ENCODE data around the gene PLCL1. TPM values are rescaled to one million over a fixed set of nuclear protein-coding genes. Genes with fewer than 3 reads are reported as not detected.

PLCL1 gene
- polyA plus RNA-seq, 3 donors, result 15.3 to 20.8 (median 16.6) TPM

DNA sequence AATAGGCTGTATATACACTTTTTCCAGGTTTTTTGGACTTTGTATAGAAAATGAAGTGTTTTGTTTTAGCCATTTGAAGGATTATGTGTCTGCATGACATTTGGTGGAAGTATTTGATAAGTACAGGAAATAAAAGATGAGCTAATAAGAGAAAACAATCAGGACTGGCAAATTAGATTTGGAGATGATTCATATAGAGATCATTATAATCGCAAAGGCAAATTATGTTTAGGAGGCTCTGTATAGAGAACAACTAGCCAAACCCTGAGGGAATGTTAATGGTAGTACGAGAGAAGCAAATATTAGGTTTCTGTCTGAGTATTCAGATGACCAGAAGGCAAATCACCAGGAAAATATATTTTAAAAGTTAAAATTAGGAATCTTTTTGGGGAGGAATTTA is 41.7 kb downstream of the PLCL1 start:
- DNase-seq (ENCODE audit: extremely low read depth in 1 of 11, low read depth in 9 of 11, low spot score in 4 of 11), result no peak

DNA sequence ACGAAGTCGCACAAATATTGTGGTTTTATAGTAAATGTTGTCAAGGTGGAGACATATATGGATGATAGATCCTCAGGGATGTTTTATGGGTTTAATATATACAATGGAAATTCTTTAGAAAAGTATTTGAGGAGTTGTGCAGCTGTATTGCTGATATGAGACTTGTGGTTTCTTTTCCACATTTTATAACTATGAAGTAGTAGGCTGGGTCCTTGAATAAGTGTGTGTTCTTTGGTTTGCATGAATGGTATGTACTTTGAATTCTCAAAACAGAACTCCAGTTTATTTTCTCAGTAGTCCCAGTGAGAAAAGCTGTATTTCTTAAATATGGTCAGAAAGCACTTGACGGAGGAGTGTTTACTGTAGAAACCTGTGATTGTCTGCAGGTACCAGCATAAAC is 42.4 kb downstream of the PLCL1 start:
- DNase-seq (ENCODE audit: extremely low read depth in 1 of 11, low read depth in 9 of 11, low spot score in 4 of 11), result no peak

- DNase-seq (ENCODE audit: extremely low read depth in 1 of 11, low read depth in 9 of 11, low spot score in 4 of 11), result no peak
Measured at GRCh38 chr2:197847651-197848401, 43.4 kb downstream of the PLCL1 start.

DNA sequence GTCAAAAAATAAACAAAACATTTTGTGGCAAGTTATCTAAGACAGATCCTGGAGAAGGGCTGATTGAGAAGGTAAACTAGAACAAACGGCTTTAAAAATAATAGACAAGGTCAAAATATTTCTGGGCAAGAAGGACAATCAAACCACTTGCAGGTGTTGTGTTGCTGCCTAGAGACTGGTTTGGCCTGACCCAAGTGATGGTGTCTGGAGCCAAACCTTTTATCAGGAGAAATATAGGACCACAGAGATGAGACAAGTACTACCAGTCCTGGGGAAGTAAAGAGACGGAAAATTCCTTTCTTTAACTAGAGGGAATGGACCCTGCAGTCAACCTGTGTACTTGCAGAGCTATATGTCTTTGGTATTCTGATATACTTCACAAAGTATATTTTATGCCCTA is 44.2 kb downstream of the PLCL1 start:
- no peak for DNase-seq (ENCODE audit: extremely low read depth in 1 of 11, low read depth in 9 of 11, low spot score in 4 of 11)

DNA sequence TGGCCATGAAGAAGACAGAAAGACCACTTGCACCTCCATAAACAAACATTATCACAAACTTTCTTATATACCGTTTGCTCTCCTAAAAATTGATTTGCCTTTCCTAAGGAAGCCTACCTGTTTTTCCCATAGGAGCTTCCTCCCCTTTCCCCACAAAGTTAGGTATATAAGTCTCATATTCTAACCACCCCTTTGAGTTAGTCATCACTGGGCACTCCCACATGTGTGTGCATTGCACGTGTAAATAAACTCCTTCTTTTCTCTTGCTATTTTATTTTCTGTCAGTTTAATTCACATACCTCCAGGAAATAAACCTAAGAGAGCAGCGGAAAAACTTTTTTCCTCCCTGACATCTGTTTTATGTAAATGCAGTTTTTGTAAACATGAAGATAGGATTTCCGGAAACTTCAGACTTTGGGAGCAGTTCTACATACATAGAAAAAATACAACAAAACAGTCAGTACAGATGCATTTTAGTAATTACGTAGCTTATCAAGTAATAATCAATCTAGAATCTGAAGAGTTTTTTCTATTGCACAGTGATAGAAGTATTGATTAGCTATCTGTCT is 46.6 kb downstream of the PLCL1 start:
- no peak for DNase-seq (ENCODE audit: extremely low read depth in 1 of 11, low read depth in 9 of 11, low spot score in 4 of 11)

DNA sequence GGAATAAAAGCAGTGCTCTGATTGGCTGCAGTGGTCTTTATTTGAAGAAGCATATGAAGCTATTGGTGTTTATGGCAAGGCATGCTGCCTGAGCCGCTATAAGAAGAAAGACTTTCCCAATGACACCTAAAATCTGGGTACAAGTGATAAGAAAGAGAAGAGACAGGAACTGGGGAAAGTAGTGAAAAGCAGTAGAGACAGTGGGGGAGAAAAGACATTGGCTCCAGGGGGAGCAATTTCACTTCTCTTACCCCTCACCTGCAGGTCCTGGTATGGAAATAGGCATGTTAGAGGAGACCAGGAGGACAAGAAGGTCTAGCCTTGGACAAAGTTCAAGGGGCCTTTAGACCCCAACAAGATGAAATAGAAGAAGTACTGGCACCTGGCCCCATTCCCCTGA is 47.1 kb downstream of the PLCL1 start:
- DNase-seq (ENCODE audit: extremely low read depth in 1 of 11, low read depth in 9 of 11, low spot score in 4 of 11), result no peak

DNA sequence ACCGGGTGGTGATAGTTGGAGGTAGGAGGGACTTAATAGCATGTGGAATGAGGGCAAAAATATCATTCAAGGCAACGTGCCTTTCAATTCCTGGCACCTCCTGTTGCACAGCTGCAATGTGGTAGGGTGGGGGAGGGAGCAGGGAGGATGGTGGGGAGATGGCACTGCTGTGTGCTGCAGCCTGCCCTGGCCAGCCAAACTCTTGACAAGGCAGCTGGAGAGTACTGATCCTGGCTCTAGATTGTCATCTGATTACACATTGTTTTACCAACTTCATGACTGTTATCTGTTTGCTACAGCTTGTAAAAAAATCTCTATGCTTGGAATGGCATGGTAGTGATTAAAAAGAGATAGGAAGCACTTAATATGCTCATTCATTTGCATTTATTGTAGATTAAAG is 47.7 kb downstream of the PLCL1 start:
- DNase-seq (ENCODE audit: extremely low read depth in 1 of 11, low read depth in 9 of 11, low spot score in 4 of 11), result no peak

- DNase-seq (ENCODE audit: extremely low read depth in 1 of 11, low read depth in 9 of 11, low spot score in 4 of 11), result no peak
Measured at GRCh38 chr2:197853549-197853948, 49.2 kb downstream of the PLCL1 start.

DNA sequence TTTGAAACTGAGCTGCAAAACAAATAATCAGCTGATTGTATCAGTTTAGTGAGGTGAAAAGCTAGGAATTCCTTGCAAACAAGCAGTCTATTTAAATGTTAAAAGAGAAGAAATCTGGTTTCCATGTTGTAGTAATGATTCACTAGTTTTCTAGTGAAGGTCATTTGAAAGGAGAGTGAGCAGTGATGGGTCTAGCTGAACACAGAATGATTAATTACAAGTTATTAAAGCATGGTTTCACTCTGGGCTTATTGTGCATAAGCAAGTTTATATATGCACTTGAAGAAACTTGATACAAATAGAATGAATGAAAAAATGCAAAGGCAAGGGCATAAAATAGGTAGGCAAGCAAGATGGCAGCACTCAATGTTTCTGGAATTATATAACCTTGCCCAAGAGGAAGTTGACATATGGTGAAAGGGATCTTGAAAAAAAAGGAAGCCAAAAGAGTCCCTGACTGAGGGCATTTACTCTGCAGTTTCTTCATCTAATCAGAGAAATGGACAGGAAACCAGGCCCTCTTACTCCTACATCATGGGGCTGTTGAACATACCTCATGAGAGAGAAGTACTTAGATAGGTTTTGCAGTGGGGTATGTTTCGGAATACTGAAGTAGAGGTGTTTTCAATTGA is 53.2 kb downstream of the PLCL1 start:
- no peak for DNase-seq (ENCODE audit: extremely low read depth in 1 of 11, low read depth in 9 of 11, low spot score in 4 of 11)

DNA sequence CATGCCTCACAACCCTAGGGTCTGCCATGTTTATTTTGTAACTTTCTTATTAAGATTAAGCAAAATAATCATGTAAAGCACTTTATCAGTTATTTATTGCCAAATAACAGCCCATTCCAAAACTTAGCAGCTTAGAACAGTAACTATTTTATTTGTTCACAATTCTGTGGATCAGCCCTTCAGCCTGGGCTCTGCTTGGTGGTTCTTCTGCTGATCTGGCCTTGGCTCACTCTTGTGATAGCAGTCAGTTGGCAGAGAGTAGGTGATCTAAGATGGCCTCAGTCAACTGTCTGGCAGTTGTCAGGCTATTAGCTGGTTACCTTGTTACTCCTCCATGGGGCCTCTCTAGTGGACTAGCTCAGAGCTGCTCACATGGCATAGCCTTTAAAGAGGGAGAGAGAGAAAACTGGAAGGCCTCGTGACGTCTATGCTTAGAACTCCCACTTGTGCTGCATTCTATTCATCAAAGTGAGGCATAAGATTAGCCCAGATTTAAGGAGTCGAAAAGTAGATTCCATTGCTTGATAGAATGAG is 54.3 kb downstream of the PLCL1 start:
- DNase-seq (ENCODE audit: extremely low read depth in 1 of 11, low read depth in 9 of 11, low spot score in 4 of 11), result no peak

DNA sequence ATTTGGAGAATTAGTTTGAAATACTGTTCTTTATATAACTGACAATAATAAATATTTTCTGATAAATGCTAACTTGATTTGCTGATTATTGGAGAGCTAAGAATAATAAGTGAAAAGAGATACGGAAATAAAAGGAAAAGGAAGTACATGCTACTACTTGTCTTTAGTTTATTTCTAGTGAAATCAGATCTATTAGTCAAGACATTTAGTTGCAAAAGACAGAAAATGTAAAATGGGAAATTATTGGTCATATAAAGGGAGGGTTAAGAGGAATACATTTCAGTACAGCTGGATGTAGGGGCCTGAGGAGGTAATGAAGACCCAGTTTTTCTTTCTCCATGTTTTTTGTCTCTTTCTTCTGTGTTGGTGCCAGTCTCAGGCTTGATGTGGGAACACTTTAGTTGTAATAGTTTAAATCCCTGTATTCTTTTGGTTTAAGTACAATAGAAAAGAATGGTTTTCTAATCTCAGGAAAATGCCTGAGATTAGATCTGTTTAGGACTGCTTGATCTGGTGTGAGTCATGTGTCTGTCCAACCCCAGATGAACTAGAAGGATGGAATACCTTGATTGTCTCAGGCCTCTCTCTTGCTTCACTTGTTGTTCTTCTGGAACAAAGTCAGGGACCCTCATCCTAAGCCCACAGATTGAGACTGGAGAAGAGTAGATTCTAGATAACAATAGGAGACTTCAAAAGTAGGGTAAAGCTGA is 58.0 kb downstream of the PLCL1 start:
- DNase-seq (ENCODE audit: extremely low read depth in 1 of 11, low read depth in 9 of 11, low spot score in 4 of 11), result no peak

- DNase-seq (ENCODE audit: extremely low read depth in 1 of 11, low read depth in 9 of 11, low spot score in 4 of 11), result no peak
Measured at GRCh38 chr2:197863744-197864143, 59.4 kb downstream of the PLCL1 start.

GRCh38 chr2:197866455-197866854 is 62.1 kb downstream of the PLCL1 start:
- DNase-seq (ENCODE audit: extremely low read depth in 1 of 11, low read depth in 9 of 11, low spot score in 4 of 11), result no peak

DNA sequence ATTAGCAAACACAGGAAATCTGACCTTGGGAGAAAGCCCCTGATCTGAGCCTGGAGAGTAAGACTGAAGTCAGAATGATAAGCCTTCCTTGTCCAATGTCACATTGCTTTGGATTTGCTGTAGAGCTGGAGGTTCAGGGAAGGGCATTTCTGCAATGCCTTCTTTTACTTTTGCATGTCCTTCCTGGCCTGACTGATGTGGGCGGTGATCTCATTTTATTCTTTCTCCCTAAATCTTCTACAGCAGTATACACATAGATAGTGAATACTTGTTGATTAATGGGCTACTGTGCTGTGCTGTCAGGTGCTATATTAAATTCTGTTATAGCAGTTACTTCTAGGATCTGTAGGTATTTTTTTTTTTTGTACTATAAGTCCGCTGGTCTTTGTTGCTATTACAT is 62.6 kb downstream of the PLCL1 start:
- no peak for DNase-seq (ENCODE audit: extremely low read depth in 1 of 11, low read depth in 9 of 11, low spot score in 4 of 11)

- DNase-seq (ENCODE audit: extremely low read depth in 1 of 11, low read depth in 9 of 11, low spot score in 4 of 11), result no peak
Measured at GRCh38 chr2:197867624-197868023, 63.2 kb downstream of the PLCL1 start.

DNA sequence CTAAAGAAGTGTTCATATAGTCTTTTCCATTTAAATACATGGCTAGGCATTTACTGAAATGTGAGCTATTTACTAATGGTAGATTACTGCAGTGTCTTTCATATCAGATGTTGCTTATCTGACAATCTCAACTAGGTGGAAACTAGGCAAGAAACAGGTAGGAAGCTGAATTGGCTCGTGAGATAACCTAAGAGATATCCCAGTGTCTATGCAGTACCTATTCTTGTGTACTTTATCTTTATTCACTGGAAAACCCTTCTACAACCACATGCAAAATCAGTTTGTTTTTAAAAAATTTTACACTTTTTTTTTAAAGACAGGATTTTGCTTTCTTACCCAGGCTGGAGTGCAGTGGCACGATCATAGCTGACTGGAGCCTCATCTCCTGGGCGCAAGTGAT is 63.8 kb downstream of the PLCL1 start:
- DNase-seq (ENCODE audit: extremely low read depth in 1 of 11, low read depth in 9 of 11, low spot score in 4 of 11), result no peak

- DNase-seq (ENCODE audit: extremely low read depth in 1 of 11, low read depth in 9 of 11, low spot score in 4 of 11), result no peak
Measured at GRCh38 chr2:197869041-197869440, 64.6 kb downstream of the PLCL1 start.

DNA sequence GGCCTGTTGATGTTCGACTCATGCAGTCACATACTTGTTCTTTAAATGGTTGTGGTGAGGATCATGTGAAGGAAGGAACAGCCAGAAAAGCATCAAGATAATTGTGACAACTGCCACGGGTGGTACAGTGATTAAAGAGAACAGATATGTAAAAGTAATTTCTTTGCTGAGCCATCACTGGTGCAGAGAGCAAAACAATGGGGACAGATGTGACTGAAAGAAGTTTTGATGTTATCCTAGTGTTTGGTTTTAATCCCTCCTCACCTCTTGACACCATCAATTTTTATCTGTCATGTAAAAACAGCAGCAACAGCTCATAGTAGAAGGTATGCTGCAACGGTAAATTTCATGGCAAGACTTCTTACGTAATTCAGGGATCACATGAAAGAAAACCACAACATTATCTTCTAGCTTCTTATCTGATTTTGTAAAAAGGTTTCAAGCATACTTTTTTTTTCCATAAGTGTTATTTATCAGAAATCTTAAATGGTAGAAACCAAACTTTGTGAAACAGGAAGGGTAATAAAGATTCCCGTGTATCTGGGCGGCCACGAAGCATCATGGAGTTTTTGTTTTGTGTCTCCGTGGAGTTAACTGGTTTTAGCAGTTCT is 65.2 kb downstream of the PLCL1 start:
- no peak for DNase-seq (ENCODE audit: extremely low read depth in 1 of 11, low read depth in 9 of 11, low spot score in 4 of 11)

DNA sequence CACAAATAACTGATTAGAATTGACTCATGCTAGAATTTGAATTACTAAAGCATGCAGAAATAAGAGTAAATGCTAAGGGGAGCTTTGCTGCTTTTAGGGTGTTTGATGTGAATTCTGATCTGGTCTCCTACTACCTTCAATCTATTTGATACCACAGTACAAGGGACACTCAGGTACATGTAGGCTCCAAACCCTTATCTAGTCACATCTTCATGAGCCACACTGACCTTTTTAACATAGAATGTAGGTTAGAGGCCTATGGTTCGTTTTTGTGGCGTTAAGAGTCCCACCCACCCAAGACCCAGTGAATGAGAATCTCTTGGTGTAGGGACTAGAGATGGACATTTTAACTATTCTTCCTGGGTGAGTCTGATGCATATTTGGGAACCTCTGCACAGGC is 65.7 kb downstream of the PLCL1 start:
- no peak for DNase-seq (ENCODE audit: extremely low read depth in 1 of 11, low read depth in 9 of 11, low spot score in 4 of 11)
